Measurements from ENCODE around the gene KCNA10.
A peak's percentile ranks its signal among the peaks of the same experiment; 100 is the strongest.

Gene KCNA10

DNA sequence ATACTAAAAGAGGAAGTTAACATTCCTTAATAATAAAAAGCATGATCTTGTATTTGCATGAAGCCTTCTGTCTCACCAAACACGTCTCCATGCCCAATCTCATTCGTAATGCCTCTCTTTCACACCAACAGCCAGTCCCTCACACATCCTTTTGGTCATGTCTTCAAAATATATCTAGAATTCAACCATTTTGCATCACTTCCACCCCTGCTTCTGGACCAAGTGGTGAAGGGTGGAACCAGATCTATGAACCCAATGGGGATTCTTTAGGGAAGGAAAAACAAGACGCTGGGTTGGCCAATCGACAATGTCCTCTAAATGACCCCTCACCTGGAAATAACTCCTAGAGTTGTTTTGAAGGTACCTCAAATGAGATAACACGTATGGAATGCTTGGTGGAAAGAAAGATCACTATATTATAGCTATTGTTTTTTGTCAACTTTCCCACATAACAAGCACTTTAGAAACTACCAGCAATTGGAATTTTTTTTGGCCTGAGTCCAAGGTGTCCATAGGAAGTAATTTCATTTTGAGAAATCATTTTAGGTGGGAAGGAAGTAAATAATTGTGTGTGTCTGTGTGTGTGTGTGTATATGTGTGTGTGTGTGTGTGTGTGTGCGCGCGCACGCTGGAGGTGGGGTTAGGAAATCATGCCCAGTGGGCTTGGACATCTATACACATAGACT is at the start of gene KCNA10:
TSS of gene KCNA10 (minus strand) at position 51 of the 686 bp plus-strand sequence. CDS start 388 bp downstream, outside the sequence.
- DNase-seq (ENCODE audit: low spot score) (no peak), FAIRE-seq (no peak)

GRCh38 chr1:110566836-110567235 is 47.9 kb upstream of the KCNA10 start:
- FAIRE-seq: no peak
- DNase-seq (ENCODE audit: low spot score): no peak

DNA sequence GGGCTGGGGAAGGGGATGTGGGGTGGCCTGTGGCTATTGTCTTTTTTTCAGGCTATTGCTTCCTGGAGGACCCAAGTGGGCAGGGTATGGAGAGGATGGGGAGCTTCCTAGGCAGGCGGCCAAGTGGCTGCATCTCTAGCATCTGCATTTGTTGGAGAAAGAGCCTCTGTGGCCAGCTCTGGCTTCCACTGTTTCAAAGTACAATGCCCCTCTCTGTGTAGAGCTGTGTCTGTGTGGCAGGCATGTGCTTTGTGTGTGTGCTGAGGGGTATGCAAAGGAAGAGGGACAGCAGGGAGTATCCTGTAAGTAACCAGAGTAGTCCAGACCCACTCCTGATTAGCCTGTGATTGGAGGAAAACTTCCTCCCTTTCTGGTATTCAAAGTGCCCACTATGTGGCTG is 46.6 kb upstream of the KCNA10 start:
- DNase-seq (ENCODE audit: low spot score) (no peak), FAIRE-seq (no peak)

GRCh38 chr1:110563089-110563488 is 44.1 kb upstream of the KCNA10 start:
- FAIRE-seq (no peak), DNase-seq (ENCODE audit: low spot score) (no peak)

DNA sequence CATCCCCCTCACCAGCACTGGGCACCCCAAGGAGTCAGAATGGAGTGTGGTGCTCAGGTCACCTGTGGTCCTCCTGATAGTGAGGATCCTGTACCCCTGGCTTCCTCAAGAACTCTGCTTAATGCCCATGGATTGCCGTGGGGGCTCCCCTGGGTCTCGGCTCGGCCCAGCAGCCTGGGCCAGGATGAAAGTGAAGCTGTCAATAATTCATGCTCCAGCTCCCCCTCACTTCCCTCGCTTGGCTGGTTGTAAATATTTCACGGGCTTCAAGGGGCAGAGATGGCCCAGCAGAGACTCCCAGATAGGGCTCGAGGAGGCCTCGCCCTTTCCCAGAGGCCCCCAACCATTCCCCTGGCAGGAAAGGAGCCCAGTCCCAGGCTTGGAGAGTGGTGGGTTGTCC is 42.6 kb upstream of the KCNA10 start:
- FAIRE-seq (no peak), DNase-seq (ENCODE audit: low spot score) (no peak)

- DNase-seq (ENCODE audit: low spot score) (no peak), FAIRE-seq (no peak)
These were observed 40.2 kb upstream of the KCNA10 start for GRCh38 chr1:110559157-110559556.

DNA sequence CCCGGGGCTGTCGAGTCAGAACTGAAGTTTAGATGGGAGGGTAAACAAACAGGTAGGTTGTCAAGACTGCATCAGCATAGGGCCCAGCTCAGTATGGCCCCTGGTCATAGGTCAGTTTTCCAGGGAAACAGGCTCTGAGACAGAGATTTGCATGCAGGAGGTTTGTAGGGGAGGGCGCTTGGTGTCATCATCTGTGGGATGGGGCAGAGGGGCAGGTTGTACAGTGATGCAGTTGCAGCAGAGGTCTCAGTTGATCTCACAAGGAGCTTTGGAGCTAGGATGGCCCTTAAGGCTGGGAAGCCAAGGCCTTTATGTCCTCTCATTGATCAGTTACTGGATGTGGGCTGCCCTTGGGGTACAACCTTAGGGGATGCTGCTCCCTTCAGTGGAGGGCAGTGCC is 38.5 kb upstream of the KCNA10 start:
- FAIRE-seq (no peak), DNase-seq (ENCODE audit: low spot score) (no peak)

GRCh38 chr1:110556471-110556807 is 37.5 kb upstream of the KCNA10 start:
- FAIRE-seq: no peak
- no peak for DNase-seq (ENCODE audit: low spot score)

- DNase-seq (ENCODE audit: low spot score) (peak; percentile 68), FAIRE-seq (peak; percentile 30)
These were observed 37.0 kb upstream of the KCNA10 start for GRCh38 chr1:110555807-110556470.

GRCh38 chr1:110554871-110555801 is 36.2 kb upstream of the KCNA10 start:
- peak; percentile 42 for FAIRE-seq

DNA sequence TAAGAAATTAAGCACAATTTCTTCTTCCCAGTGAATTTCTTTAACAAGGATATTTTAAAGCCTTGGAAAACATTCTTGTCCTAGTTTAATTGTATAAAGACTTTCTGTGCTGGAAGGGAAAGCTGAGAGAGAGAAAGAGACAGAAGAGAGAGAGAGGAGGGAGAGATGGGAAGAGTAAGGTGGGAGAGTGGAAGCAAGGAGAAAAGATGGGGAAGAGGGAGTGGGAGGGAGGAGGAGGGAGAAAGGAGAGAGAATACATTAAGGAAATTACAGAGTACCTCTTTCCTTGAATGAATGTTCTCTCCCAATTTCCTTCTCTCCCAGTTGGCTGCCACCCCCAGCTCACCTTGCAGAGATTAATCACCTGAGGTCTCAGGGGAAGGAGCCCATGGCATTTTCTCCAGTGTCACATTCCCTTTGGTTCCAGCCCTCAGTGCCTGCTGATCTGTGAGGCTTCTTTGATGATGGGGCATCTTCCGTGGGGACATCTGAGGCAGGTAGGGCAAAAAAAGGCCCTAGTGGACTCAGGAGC is 32.4 kb upstream of the KCNA10 start:
- no peak for DNase-seq (ENCODE audit: low spot score)

More at GRCh38 chr1:110554871-110555801, 36.2 kb upstream of the KCNA10 start:
- peak; percentile 79 for DNase-seq (ENCODE audit: low spot score)

GRCh38 chr1:110549831-110550230 is 30.9 kb upstream of the KCNA10 start:
- FAIRE-seq (no peak), DNase-seq (ENCODE audit: low spot score) (no peak)

More for the DNA sequence above, 32.4 kb upstream of the KCNA10 start:
- no peak for FAIRE-seq

DNA sequence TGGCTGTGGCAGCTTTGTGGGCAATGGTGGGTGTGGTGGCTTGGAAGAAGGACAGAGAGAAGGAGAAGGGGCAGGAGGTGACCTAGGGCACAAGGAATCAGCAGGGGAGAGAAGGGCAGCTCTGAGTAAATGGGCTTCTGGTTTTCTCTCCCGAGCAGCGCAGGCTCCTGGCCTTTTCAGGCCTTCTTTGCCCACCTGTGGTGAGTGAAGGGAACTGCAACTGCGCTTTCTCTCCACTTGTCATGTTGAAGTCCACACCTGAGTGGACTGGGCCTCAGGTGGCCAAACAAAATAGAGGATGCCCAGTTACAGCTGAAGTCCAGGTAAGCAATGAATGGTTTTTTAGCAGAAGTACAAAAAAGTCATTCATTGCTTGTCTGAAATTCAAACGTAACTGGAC is 29.4 kb upstream of the KCNA10 start:
- FAIRE-seq (no peak), DNase-seq (ENCODE audit: low spot score) (peak; percentile 57)

- FAIRE-seq (peak; percentile 61), DNase-seq (ENCODE audit: low spot score) (no peak)
These were observed 28.0 kb upstream of the KCNA10 start for GRCh38 chr1:110547017-110547416.

DNA sequence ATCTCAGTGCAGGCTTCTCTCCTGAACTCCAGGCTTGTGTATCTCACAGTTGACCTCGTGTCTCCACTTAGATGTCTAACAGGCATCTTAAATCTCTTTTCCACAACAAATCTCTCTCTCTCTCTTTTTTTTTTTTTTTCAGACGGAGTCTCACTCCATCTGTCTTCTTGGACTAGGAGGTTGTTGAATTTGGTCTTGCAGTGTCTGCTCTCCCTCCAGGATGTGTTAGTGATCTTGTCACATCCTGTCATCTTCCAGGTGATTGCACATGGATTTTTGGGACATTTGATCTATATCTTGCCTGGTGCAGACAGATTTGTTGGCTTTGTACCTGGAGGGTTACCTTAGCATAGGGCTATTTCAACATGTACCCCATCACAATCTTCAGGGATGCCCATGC is 26.5 kb upstream of the KCNA10 start:
- no peak for FAIRE-seq
- no peak for DNase-seq (ENCODE audit: low spot score)

DNA sequence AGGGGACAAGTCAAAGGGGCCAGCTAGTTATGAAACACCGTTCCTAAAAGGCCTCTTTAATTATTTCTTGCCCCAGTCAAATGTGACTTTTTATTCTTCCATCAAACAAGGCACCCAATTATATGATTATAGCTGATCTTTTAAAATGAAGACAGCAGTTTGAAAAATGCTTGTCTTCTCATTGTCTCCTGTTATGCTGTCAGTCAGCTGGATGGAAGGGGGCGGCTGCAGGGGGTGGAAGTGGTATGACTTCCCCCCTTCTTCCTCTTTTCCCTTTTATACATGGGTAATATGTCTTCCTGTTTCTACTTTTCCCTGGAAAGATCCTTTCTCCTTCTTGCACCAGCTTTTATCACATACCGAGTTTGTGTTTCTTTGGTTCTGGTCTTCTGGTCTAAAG is 25.8 kb upstream of the KCNA10 start:
- FAIRE-seq (no peak), DNase-seq (ENCODE audit: low spot score) (no peak)

GRCh38 chr1:110542725-110543124 is 23.8 kb upstream of the KCNA10 start:
- FAIRE-seq (no peak), DNase-seq (ENCODE audit: low spot score) (peak; percentile 62)

DNA sequence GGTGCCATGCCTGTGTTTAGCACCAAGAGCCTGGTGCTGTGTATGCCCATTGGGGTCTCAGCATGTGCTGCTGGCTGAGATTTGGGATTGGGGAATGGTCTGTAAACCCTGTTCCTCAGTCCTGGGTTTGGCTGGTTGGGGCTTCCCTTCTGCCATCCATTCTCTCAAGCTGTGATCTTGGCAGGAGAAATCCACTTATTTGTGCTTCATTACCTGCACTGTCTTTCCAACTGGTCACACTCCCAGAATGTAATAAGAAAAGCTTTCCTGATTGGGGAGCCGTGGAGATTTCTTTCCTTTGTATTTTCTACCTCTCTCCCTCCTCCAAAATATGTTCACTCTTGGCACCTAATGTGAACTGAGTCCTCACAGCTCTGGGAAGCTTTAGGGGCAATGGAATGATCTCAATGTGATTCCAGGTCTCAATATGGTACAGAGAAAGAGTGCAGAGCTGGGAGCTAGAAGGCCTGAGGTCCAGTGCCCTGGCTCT is 23.0 kb upstream of the KCNA10 start:
- DNase-seq (ENCODE audit: low spot score): no peak

GRCh38 chr1:110540891-110541685 is 22.1 kb upstream of the KCNA10 start:
- no peak for DNase-seq (ENCODE audit: low spot score)
- FAIRE-seq: peak; percentile 32

More for the DNA sequence above, 23.0 kb upstream of the KCNA10 start:
- no peak for FAIRE-seq

DNA sequence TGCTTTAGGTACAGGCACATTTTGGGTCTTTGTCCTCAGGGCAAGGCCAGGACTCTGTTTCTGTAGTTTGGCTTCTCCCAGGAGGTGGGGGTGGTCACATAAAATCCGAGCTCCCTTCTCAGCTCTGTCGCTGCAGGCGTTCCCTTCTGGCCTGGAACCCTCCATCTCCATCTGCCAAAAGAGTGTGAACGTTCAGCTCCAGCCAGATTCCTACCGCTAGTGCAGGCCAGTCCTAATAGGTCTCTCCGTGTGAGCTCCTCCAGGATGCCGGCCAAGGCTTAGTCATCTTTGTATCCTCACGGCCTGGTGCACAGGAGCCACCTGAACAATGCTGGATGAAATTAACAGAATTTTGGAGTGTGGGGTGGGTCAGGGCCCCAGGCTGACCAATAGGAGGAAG is 19.9 kb upstream of the KCNA10 start:
- no peak for FAIRE-seq
- DNase-seq (ENCODE audit: low spot score): no peak

GRCh38 chr1:110538075-110538474 is 19.1 kb upstream of the KCNA10 start:
- DNase-seq (ENCODE audit: low spot score) (no peak), FAIRE-seq (no peak)
